Pancreas (tissue), 10 donors: ENCODE results near the gene ARHGEF37. TPM values are rescaled to one million over a fixed set of nuclear protein-coding genes. Genes with fewer than 3 reads are reported as not detected.

Experiments used
- ATAC-seq, 4 donors: fragments of 200-7000 bp; cut with Tn5 transposase; one replicate each; pipeline versions ENCODE4 v1.8.0 to v1.9.1; 2020; ENCODE audit warnings: mild to moderate bottlenecking in 4 of 4, moderate library complexity in 4 of 4
- DNase-seq, 6 donors: peaks; one replicate each; pipeline ENCODE4 v3.0.0-alpha.2; 2020
- FAIRE-seq: peaks from 2 replicates; lab custom pipeline; 2012; peaks lifted over from hg19 to GRCh38; lab: Jason Lieb, UNC
- H3K27ac ChIP-seq, 4 donors: fragments of 200-600 bp; sonication (generic); 1 replicate in 3 of 4; 2 replicates in 1 of 4; pipeline versions ENCODE4 v1.5.0 to v1.8.0; 2020
- H3K27me3 ChIP-seq, 4 donors: fragments of 200-600 bp; one replicate each; pipeline ENCODE4 v1.8.0; 2021
- H3K36me3 ChIP-seq, 3 donors: fragments of 200-600 bp; sonication (generic) in 1 of 3; one replicate each; pipeline versions ENCODE4 v1.5.0 to v1.8.0; 2020 to 2021
- H3K4me1 ChIP-seq, 3 donors: fragments of 200-600 bp; one replicate each; pipeline ENCODE4 v1.8.0; 2021
- H3K4me3 ChIP-seq, 4 donors: fragments of 200-600 bp; sonication (generic) in 2 of 4; one replicate each; pipeline versions ENCODE4 v1.5.0 to v1.8.0; 2020 to 2021
- H3K9me3 ChIP-seq, 4 donors: fragments of 200-600 bp; one replicate each; pipeline ENCODE4 v1.8.0; 2021
- CTCF ChIP-seq, 4 donors: fragments of 200-600 bp; sonication (generic) in 3 of 4; IDR thresholded peaks; one replicate each; pipeline versions ENCODE4 v1.5.0 to v1.8.0; 2021; ENCODE audit warnings: antibody characterized with exemption in 4 of 4
- WGBS, 2 donors: extraction: QIAGEN DNeasy Blood & Tissue Kit; methylation state at CpG; one replicate each; pipeline ENCODE4 v1.1.7; 2013; 5-methylcytosine and 5-hydroxymethylcytosine counted together
- intact Hi-C, 3 donors: fragments of 100-400 bp; cut with DNase I; formaldehyde crosslinking; loops; one replicate each; pipeline versions ENCODE4 v1.11.1 to v1.14.2; 2022
- polyA plus RNA-seq, 2 donors: library from polyadenylated mRNA; stranded (reverse); fragments of 200-250 nt; gene quantifications; one replicate each; pipeline ENCODE4 v1.2.3, GENCODE V29; 2013
- total RNA-seq, 6 donors: library from RNA; stranded (reverse); fragmentation: NEBNext Ultra II Directional in 4 of 6; extraction: Animal tissue kit (Norgen Biotek cat#: 25700) in 4 of 6; gene quantifications; one replicate each; pipeline versions ENCODE4 v1.2.1 to v1.2.4, GENCODE V29; 2021 to 2023
- donor health status: healthy with polysubstance abuse.
- donor health status: DM: no; HTN: no; CAD: no; lungs with moderate emphysema.
- donor health status: DM: no; HTN: no; CAD: no.
- donor health status: control.
- donor health status: control.
- donor health status: Bipolar disorder and iron deficiency.
- donor health status: DM: yes; HTN: yes; CAD: no.
- donor health status: DM: no; HTN: no; CAD: no.
- donor health status: DM: no; HTN: no; CAD: no.
- donor health status: DM: yes; HTN: yes; CAD: no.

The ARHGEF37 gene
- total and polyA plus RNA-seq, 8 donors, result 5.7 to 13.6 (median 9.2) TPM

- no peaks in the 10 kb centered on the region for H3K9me3 ChIP-seq
- DNase-seq (no peak), FAIRE-seq (no peak), ATAC-seq (peak in 1 of 4 donors; percentile 19)
- intact Hi-C loops, result loop anchor here in 1 of 3 donors (10.0 kb wide), 1 partner anchor 53 kb away; no protein-coding TSS in a partner anchor
- H3K36me3 ChIP-seq, result no peaks in the 10 kb centered on the region
- H3K4me3 ChIP-seq, result no peak overlapping the region
- no peaks in the 10 kb centered on the region for H3K27me3 ChIP-seq
- no peaks in the 10 kb centered on the region for H3K4me1 ChIP-seq
- no peak for TF ChIP-seq CTCF (IDR thresholded peaks at IDR 0.05)
- no peak overlapping the region for H3K27ac ChIP-seq
- WGBS, 2 donors, result 90 to 97% methylated on average over 1 of the region's 1 CpG
These were observed 70.4 kb downstream of the ARHGEF37 start for GRCh38 chr5:149651686-149652085.

- H3K4me1 ChIP-seq, result peaks cover 0 to under 1% (median under 1%) of the 10 kb centered on the region in 3 donors
- H3K9me3 ChIP-seq, result no peaks in the 10 kb centered on the region
- H3K27me3 ChIP-seq, result no peaks in the 10 kb centered on the region
- ATAC-seq, result no peak
- no peak overlapping the region for H3K27ac ChIP-seq
- WGBS, 2 donors, result 95 to 100% methylated on average over 2 of the region's 2 CpGs
- no peak for FAIRE-seq
- intact Hi-C loops, result loop anchor here in 1 of 3 donors (10.0 kb wide), 1 partner anchor 52 kb away; no protein-coding TSS in a partner anchor
- no peak overlapping the region for H3K4me3 ChIP-seq
- DNase-seq, result no peak
- no peak for TF ChIP-seq CTCF (IDR thresholded peaks at IDR 0.05)
- H3K36me3 ChIP-seq, result no peaks in the 10 kb centered on the region
These were observed 71.4 kb downstream of the ARHGEF37 start for GRCh38 chr5:149652697-149653096.

DNA sequence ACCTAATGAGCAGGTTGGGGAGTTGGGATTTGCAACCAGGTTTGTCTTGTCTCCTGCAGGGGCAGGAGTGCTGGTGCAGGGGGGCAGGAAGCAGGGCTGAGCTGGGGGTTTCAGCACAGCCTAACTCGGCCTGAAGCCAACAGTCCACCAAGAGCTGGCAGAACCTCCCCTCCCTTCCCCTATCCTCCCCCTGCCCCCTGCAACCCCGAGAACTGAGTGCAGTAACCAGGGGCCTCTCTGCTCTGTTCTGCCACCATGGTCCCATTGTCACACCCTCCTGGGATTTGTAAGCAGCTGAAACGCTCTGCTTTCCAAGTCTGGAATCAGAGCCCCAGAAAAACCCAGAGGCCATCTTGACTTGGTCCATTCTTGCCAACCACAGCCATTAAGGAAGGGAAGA, 72.9 kb downstream of the ARHGEF37 start:
- intact Hi-C loops, result loop anchor here in 1 of 3 donors (10.0 kb wide), 1 partner anchor 51 kb away; no protein-coding TSS in a partner anchor
- DNase-seq, result peak in 1 of 6 donors; percentile 8
- TF ChIP-seq CTCF (IDR thresholded peaks at IDR 0.05), result no peak
- Histone ChIP-seq H3K9me3 (no peaks in the 10 kb centered on the region), H3K4me1 (peaks cover 10 to 12% (median 11%) of the 10 kb centered on the region in 3 donors), H3K27me3 (no peaks in the 10 kb centered on the region), H3K27ac (no peak overlapping the region), H3K4me3 (no peak overlapping the region), H3K36me3 (no peaks in the 10 kb centered on the region)
- WGBS, 2 donors, result 62 to 63% methylated on average over 3 of the region's 3 CpGs
- no peak for ATAC-seq
- no peak for FAIRE-seq

- Histone ChIP-seq H3K4me3 (no peak overlapping the region), H3K27me3 (no peaks in the 10 kb centered on the region), H3K27ac (no peak overlapping the region), H3K4me1 (peaks cover 10 to 12% (median 11%) of the 10 kb centered on the region in 3 donors), H3K9me3 (no peaks in the 10 kb centered on the region), H3K36me3 (no peaks in the 10 kb centered on the region)
- peak in 1 of 6 donors; percentile 2 for DNase-seq
- WGBS, 2 donors, result 74 to 81% methylated on average over 2 to 4 of the region's 4 CpGs
- ATAC-seq, result no peak
- TF ChIP-seq CTCF (IDR thresholded peaks at IDR 0.05), result no peak
- no peak for FAIRE-seq
- intact Hi-C loops, result loop anchor here in 1 of 3 donors (10.0 kb wide), 1 partner anchor 50 kb away; no protein-coding TSS in a partner anchor
These were observed 73.7 kb downstream of the ARHGEF37 start for GRCh38 chr5:149654883-149655505.
